G401 (cell line): Measurements from ENCODE around the gene EXOC7. TPM values are rescaled to one million over a fixed set of nuclear protein-coding genes. Genes with fewer than 3 reads are reported as not detected.
A peak's percentile ranks its signal among the peaks of the same experiment; 100 is the strongest.

ENCODE experiments used
- DNase-seq: peaks from one replicate; pipeline ENCODE4 v3.0.0-alpha.2; 2015; ENCODE audit warnings: low spot score
- in situ Hi-C: cut with HindIII; loops from 2 replicates; pipeline ENCODE4 v1.10.0; 2016; ENCODE audit warnings: low sequenced_read_pairs, mixed read lengths
- total RNA-seq: library from RNA; depleted of rRNA; stranded (reverse); fragments of >200 nt; shearing (Covaris generic); gene quantifications from 2 replicates; pipeline ENCODE4 v1.2.3, GENCODE V29; 2014

The EXOC7 gene
- total RNA-seq, 1 experiment from 2014 or later, result 92.2 TPM

GRCh38 chr17:76138896-76139752, 35.5 kb upstream of the EXOC7 start:
- no peak for DNase-seq
- in situ Hi-C loops, result no loop called here

- in situ Hi-C loops, result no loop called here
- peak; percentile 26 for DNase-seq
Measured at GRCh38 chr17:76138234-76138895, 34.8 kb upstream of the EXOC7 start.

DNA sequence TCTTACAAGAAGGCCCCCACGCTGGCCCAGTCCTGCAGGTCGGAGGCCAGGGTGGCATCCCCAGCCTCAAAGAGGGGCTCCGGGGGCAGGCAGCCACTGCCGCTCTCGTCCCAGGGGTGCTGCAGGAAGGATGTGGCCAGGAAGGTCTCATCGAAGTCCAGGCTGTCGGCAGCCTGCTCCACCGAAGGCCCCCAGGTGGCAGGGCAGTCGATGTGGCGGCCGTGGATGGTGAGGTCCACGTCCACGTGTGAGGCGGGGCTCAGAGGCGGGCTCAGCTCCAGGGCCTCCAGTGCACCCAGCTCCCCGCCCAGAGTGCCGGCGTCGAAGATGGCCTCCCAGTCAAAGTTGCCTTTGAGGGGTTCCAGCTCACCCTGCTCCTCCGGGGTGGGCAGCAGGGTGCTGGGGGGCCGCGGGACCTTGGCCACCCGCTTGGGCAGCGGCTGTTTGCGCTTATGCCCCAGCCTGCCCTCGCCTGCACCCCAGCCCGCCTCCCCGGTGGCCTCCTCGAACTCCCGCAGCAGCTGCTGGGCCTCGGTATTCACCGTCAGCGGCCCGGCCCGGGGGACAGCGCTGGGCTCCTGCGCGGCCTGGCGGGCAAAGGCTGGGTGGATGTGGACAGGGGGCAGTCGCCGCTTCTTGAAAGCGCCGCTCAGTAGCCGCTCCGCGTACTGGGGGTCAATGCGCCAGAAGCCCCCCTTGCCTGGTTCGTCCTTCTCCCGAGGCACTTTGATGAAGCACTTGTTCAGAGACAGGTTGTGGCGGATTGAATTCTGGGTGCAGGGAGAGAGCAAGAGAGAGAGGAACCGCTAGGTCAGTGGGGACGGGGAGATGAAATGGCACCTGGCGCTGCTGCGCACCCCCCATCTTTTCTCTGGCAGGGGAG, 34.0 kb upstream of the EXOC7 start:
- in situ Hi-C loops, result no loop called here
- DNase-seq, result no peak

- DNase-seq, result no peak
- in situ Hi-C loops, result no loop called here
Measured at GRCh38 chr17:76137001-76137350, 33.4 kb upstream of the EXOC7 start.

DNA sequence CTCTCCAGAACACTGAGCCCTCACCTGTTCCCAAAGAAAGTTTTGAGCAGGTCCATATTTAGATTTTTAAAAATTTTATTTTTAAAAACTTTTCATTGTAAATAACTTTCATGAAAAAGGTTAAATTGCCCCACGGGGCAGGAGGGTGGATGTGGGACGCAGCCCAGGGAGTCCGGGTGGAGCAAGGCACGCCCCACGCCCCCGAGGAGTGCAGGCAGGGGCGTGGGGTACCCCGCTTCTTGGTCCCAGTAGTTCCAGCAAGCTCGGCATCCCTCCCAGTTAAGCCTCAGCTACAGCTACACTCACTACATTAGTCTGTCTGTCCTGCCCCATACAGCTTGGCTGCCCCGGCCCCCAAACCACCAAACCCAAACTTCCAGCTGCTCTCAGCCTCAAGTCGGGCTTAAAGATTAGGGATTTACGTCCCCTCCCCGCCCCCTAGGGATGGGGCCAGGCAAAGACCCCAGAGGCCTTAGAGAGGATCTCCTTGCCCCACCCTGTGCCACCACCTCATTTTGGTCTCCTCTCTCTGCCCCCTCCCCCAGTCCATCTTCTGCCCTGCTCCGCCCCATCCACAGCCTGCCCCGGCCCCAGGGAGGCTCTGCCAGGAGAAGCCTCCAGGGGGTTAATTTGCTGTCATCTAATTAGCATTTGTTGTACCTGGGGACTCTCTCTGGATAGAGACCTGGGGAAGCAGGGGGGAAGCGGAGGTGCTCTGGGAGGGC, 32.9 kb upstream of the EXOC7 start:
- in situ Hi-C loops, result no loop called here
- no peak for DNase-seq

GRCh38 chr17:76135810-76136188, 32.2 kb upstream of the EXOC7 start:
- in situ Hi-C loops, result no loop called here
- DNase-seq, result no peak

DNA sequence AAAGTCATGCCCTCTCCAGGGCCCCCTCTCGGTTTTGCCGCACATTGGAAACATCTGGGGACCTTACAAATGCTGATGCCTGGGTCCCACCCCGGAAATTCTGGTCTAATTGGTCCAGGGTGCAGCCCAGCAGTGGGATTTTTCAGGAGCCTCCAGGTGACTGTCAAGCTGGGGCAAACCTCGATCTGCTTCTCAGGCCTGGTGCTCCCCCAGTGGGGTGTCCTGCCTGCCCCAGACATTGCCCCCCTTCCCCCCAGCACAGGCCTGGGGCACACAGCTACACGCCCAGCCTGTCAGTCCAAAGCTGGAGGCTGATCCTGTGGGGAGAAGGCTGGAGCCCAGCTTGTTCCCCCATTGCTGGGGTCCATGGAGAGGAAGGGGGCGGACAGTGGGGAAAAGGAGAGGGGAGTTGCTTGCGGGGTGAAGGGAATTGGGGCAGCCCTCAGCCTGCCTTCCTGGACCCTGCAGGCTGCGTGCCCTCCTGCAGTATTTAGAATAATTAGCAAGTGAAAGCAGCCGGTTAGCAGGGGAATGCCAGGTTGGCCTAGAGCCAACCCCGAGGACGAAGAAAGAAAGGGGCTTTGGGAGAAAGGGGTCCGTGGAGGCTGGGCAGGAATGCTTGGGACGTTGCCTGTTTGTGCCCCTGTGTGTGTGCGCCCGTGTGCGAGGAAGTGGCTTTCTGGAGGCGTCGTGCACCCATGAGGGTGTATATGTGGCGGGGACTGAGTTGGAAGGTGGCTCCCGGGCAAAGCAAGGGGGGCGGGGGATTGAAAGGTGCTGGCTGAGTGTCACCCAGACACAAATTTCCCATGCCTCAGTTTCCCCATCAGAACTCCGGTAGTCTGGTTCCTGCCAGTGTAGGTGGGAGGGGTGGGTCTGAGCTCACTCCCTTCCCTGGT, 31.6 kb upstream of the EXOC7 start:
- no peak for DNase-seq
- in situ Hi-C loops, result no loop called here

GRCh38 chr17:76132574-76133338, 29.2 kb upstream of the EXOC7 start:
- in situ Hi-C loops, result no loop called here
- no peak for DNase-seq

- in situ Hi-C loops, result no loop called here
- DNase-seq, result no peak
Measured at GRCh38 chr17:76131692-76132573, 28.3 kb upstream of the EXOC7 start.

DNA sequence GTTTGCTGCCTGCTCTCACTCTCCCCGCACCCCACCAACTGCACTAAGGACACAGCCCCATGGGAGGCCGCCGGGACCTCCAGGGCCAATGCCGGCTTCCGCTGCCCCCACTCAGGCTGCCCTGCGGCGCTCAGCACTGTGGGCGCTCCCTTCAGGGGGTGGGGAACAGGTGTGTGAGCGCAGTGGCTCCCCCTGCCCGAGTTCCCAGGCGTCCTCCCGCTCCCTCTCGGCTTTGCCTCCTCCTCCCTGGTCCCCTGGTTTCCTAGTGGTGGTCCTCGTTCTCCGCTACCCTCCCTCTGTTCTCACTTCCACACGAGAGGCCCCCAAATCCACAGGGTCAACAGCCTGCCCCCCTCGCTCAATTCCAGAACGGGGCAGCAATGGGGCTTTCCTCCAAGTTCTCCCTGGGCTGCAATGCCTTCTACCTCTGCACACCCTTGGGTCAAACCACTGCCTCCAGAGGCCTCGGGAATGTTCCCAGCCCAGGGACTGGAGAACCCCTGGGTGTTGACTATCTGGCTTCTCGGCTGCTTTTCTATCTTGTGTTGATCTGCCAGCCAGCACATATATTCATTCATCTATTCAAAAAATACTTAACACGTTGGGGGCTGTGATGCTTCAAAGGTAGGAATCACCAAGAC, 27.6 kb upstream of the EXOC7 start:
- in situ Hi-C loops, result no loop called here
- DNase-seq, result no peak

GRCh38 chr17:76130473-76130872, 26.9 kb upstream of the EXOC7 start:
- no peak for DNase-seq
- in situ Hi-C loops, result no loop called here

GRCh38 chr17:76125922-76126321, 22.3 kb upstream of the EXOC7 start:
- no peak for DNase-seq
- in situ Hi-C loops, result no loop called here

DNA sequence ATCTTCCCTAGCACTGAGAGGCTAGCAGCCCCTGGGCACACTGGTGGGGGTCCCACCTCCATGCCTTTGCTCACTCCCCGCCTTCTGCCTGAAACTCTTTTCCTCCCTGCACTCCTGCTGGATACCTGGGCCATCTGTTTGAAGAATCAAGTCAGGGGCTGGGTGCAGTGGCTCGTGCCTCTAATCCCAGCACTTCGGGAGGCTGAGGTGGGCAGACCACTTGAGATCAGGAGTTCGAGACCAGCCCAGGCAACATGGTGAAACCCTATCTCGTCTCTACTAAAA, 21.7 kb upstream of the EXOC7 start:
- DNase-seq, result no peak
- in situ Hi-C loops, result no loop called here

DNA sequence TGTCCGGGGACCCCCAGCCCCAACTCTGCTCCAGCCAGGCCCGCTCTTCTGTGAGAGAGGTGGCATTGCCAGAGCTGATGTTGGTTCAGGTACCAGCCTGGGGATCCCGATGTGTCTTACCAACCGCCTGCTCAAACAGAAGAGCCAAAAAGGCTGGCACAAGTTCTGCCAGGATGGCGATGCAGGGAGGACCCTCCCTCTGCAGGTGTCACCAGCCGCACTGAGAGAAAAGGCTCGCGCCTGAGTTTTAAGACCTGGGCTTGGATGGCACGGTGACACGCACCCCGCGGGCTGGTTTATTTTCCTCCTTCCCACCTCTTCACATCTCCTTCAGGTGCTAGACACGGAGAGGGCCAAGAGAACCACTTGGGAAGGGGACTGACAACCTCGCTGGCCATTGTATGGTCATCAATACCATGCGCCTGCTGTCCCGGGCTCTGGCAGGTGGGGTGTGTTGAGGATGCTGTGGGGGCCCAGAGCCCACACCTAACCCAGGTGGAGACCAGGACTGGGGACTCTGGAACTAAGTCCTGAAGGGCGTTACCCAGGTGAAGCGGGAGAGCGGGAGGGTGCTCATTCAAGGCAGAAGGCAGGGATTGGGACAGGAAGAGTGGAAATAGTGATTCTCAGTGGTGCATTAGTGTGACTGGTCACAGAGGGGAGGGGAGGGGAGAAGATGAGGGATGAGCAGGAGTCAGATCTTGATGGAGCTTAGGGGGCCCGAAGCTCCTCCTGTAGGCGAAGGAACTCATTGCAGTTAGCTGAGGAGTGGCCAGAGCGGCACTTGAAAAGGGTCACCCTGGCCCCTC, 21.2 kb upstream of the EXOC7 start:
- DNase-seq, result no peak
- in situ Hi-C loops, result no loop called here

- in situ Hi-C loops, result no loop called here
- no peak for DNase-seq
Measured at GRCh38 chr17:76123749-76124581, 20.4 kb upstream of the EXOC7 start.
